ENCODE data around the gene NDFIP1. TPM values are rescaled to one million over a fixed set of nuclear protein-coding genes. Genes with fewer than 3 reads are reported as not detected.
A peak's percentile ranks its signal among the peaks of the same experiment; 100 is the strongest.

NDFIP1 gene
- total RNA-seq (109 TPM), polyA plus RNA-seq (10 to 100 TPM; 68.2 to 89.3 (median 78.6) TPM)

DNA sequence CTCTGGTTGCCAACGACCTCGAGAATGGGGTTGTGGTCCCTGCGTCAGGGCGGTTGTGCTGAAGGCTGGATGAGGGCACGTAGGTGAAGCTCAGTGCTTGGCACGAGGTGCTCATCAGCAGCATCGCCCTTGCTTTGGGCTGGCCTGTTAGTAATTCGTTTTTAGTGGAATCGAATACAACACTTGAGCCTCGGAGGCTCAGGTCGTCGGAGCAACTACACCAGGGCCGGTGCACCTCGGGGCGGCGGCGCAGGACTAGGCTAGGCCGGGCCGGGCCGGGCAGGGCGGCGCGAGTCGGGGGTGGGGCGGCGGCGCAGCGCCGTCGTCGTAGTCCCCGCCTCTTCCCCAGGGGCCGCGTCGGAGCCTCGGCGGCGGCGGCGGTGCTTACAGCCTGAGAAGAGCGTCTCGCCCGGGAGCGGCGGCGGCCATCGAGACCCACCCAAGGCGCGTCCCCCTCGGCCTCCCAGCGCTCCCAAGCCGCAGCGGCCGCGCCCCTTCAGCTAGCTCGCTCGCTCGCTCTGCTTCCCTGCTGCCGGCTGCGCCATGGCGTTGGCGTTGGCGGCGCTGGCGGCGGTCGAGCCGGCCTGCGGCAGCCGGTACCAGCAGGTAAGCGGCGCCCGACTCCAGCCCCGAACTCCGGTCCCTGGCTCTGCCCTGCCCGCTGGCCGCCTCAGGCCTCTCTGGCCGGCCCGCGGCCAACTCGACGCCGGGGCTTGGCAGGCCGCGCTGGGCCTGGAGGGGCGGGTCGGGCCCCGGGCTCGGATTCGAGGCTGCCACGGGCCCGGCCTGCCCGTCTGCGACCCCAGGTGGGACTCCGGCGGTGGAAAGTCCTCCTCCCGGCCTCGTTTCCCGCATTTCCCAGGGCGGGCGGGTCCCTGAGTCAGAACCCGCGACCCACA lies at the start of gene NDFIP1:
Gene NDFIP1, plus strand, starts transcription at position 348 of the 899 bp plus-strand sequence. Its CDS starts 196 bp downstream, at position 544.
- DNase-seq (peak; percentile 77 to 90 (median 87)), ATAC-seq (ENCODE audit: low read depth in 2 of 2) (peak; percentile 94 to 95)
- H3K4me3 ChIP-seq (ENCODE audit: low read depth, low read length) = peak within 1 kb of the TSS; percentile 99
- peaks cover 42% of the 10 kb centered on the region for H3K4me1 ChIP-seq (ENCODE audit: control insufficient read depth, insufficient read depth, low read length, poor library complexity, severe bottlenecking)
- no peaks in the 10 kb centered on the region for H3K9me3 Mint-ChIP-seq
- H3K36me3 ChIP-seq (ENCODE audit: control insufficient read depth, insufficient read depth, low read length) = no peaks in the 10 kb centered on the region
- H3K27me3 Mint-ChIP-seq = peaks cover 5% of the 10 kb centered on the region
- peak within 1 kb of the TSS; percentile 95 for H3K27ac ChIP-seq (ENCODE audit: insufficient read depth, low read length, poor library complexity, severe bottlenecking)
- no peaks in the 10 kb centered on the region for H3K9me3 ChIP-seq (ENCODE audit: control insufficient read depth in 2 of 2, low read length in 2 of 2)
- peak within 1 kb of the TSS; percentile 95 to 100 (median 96) for H3K4me3 Mint-ChIP-seq
- peaks cover 15% of the 10 kb centered on the region for H3K36me3 Mint-ChIP-seq
- peaks cover 36 to 79% (median 47%) of the 10 kb centered on the region in 4 donors for H3K4me1 Mint-ChIP-seq
- peak within 1 kb of the TSS; percentile 97 to 99 (median 98) for H3K27ac Mint-ChIP-seq
- H3K27me3 ChIP-seq (ENCODE audit: control insufficient read depth, insufficient read depth, low read length) = no peaks in the 10 kb centered on the region

GRCh38 chr5:142059304-142059940 lies 49.2 kb upstream of the NDFIP1 start:
- no peak overlapping the region for H3K27ac Mint-ChIP-seq
- no peaks in the 10 kb centered on the region for H3K36me3 Mint-ChIP-seq
- H3K4me3 ChIP-seq (ENCODE audit: low read depth, low read length) = no peak overlapping the region
- H3K4me1 Mint-ChIP-seq = peaks cover 10 to 15% (median 11%) of the 10 kb centered on the region in 4 donors
- no peaks in the 10 kb centered on the region for H3K27me3 Mint-ChIP-seq
- H3K27ac ChIP-seq (ENCODE audit: insufficient read depth, low read length, poor library complexity, severe bottlenecking) = no peak overlapping the region
- H3K36me3 ChIP-seq (ENCODE audit: control insufficient read depth, insufficient read depth, low read length) = no peaks in the 10 kb centered on the region
- peaks cover 0 to 2% (median 0%) of the 10 kb centered on the region in 7 donors for H3K9me3 Mint-ChIP-seq
- ATAC-seq (ENCODE audit: low read depth in 2 of 2) (no peak), DNase-seq (no peak)
- no peaks in the 10 kb centered on the region for H3K9me3 ChIP-seq (ENCODE audit: control insufficient read depth in 2 of 2, low read length in 2 of 2)
- peaks cover 6% of the 10 kb centered on the region for H3K4me1 ChIP-seq (ENCODE audit: control insufficient read depth, insufficient read depth, low read length, poor library complexity, severe bottlenecking)
- H3K4me3 Mint-ChIP-seq = no peak overlapping the region
- H3K27me3 ChIP-seq (ENCODE audit: control insufficient read depth, insufficient read depth, low read length) = no peaks in the 10 kb centered on the region

GRCh38 chr5:142063376-142063775 lies 45.2 kb upstream of the NDFIP1 start:
- Mint-ChIP-seq H3K36me3 (no peaks in the 10 kb centered on the region), H3K9me3 (peaks cover 0 to 2% (median 0%) of the 10 kb centered on the region in 7 donors), H3K27me3 (peaks cover 4% of the 10 kb centered on the region), H3K4me3 (peak overlapping the region in 3 of 4 donors; percentile 1 to 74 (median 56)), H3K27ac (peak overlapping the region in 1 of 3 donors; percentile 78), H3K4me1 (peaks cover 6 to 18% (median 12%) of the 10 kb centered on the region in 4 donors)
- Histone ChIP-seq H3K9me3 (ENCODE audit: control insufficient read depth in 2 of 2, low read length in 2 of 2) (no peaks in the 10 kb centered on the region), H3K36me3 (ENCODE audit: control insufficient read depth, insufficient read depth, low read length) (no peaks in the 10 kb centered on the region), H3K27ac (ENCODE audit: insufficient read depth, low read length, poor library complexity, severe bottlenecking) (no peak overlapping the region), H3K4me3 (ENCODE audit: low read depth, low read length) (peak overlapping the region; percentile 34), H3K27me3 (ENCODE audit: control insufficient read depth, insufficient read depth, low read length) (no peaks in the 10 kb centered on the region), H3K4me1 (ENCODE audit: control insufficient read depth, insufficient read depth, low read length, poor library complexity, severe bottlenecking) (peaks cover 6% of the 10 kb centered on the region)
- ATAC-seq (ENCODE audit: low read depth in 2 of 2) (no peak), DNase-seq (no peak)

DNA sequence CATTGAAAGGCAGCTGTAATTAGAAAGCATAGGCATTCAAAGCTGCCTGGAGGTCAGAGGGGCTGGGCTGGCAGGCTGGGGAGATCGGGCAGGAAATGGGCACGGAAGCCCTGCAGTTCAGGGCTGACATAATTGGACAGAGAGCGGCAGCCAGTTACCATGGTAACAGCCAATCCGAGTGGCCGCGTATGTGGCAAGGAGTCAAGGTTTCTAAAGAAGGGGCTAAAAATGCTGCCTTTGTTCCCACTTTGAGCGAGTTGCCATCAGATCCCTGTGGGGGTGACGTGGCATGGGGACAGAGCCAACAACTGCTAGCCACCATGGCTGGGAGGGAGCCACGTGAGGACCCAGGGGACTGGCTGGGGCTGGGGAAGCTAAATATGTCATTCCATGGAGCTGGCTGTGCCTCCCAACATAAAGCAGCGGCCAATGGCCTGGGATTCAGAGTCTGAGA lies 44.7 kb upstream of the NDFIP1 start:
- no peaks in the 10 kb centered on the region for H3K27me3 ChIP-seq (ENCODE audit: control insufficient read depth, insufficient read depth, low read length)
- peak overlapping the region in 3 of 4 donors; percentile 1 to 74 (median 56) for H3K4me3 Mint-ChIP-seq
- no peaks in the 10 kb centered on the region for H3K36me3 Mint-ChIP-seq
- ATAC-seq (ENCODE audit: low read depth in 2 of 2) = peak; percentile 63 to 73
- no peaks in the 10 kb centered on the region for H3K9me3 ChIP-seq (ENCODE audit: control insufficient read depth in 2 of 2, low read length in 2 of 2)
- H3K9me3 Mint-ChIP-seq = peaks cover 0 to 2% (median 0%) of the 10 kb centered on the region in 7 donors
- H3K4me3 ChIP-seq (ENCODE audit: low read depth, low read length) = peak overlapping the region; percentile 34
- no peak overlapping the region for H3K27ac ChIP-seq (ENCODE audit: insufficient read depth, low read length, poor library complexity, severe bottlenecking)
- H3K36me3 ChIP-seq (ENCODE audit: control insufficient read depth, insufficient read depth, low read length) = no peaks in the 10 kb centered on the region
- peaks cover 6% of the 10 kb centered on the region for H3K4me1 ChIP-seq (ENCODE audit: control insufficient read depth, insufficient read depth, low read length, poor library complexity, severe bottlenecking)
- DNase-seq = peak; percentile 15 to 74 (median 48)
- peak overlapping the region in 1 of 3 donors; percentile 78 for H3K27ac Mint-ChIP-seq
- peaks cover 4% of the 10 kb centered on the region for H3K27me3 Mint-ChIP-seq
- peaks cover 6 to 18% (median 12%) of the 10 kb centered on the region in 4 donors for H3K4me1 Mint-ChIP-seq

DNA sequence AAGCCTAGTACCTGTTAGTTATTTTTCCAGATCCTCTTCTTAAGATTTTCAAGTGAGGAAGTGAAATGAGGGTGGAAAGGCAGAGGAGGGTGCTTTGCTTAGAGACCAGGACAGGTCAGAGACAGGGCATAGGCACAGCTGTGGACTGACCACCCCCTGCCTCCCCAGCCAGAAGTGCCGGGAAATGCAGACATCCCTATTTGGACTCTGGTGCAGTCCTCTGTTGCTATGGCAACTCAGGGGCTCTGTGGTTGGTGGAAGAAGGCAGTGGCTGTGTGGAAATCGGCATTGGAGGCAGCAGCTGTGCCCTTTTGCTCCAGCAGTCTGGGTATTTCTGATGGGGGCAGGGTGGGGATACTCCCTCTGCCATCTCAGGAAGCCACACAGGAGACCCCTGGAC lies 43.3 kb upstream of the NDFIP1 start:
- no peak overlapping the region for H3K4me3 Mint-ChIP-seq
- Histone ChIP-seq H3K27ac (ENCODE audit: insufficient read depth, low read length, poor library complexity, severe bottlenecking) (no peak overlapping the region), H3K9me3 (ENCODE audit: control insufficient read depth in 2 of 2, low read length in 2 of 2) (no peaks in the 10 kb centered on the region), H3K4me1 (ENCODE audit: control insufficient read depth, insufficient read depth, low read length, poor library complexity, severe bottlenecking) (peaks cover 6% of the 10 kb centered on the region), H3K36me3 (ENCODE audit: control insufficient read depth, insufficient read depth, low read length) (no peaks in the 10 kb centered on the region), H3K27me3 (ENCODE audit: control insufficient read depth, insufficient read depth, low read length) (no peaks in the 10 kb centered on the region), H3K4me3 (ENCODE audit: low read depth, low read length) (no peak overlapping the region)
- H3K27ac Mint-ChIP-seq = no peak overlapping the region
- peaks cover 6 to 23% (median 13%) of the 10 kb centered on the region in 4 donors for H3K4me1 Mint-ChIP-seq
- peaks cover 4% of the 10 kb centered on the region for H3K27me3 Mint-ChIP-seq
- DNase-seq = no peak
- no peaks in the 10 kb centered on the region for H3K9me3 Mint-ChIP-seq
- ATAC-seq (ENCODE audit: low read depth in 2 of 2) = no peak
- H3K36me3 Mint-ChIP-seq = no peaks in the 10 kb centered on the region

GRCh38 chr5:142069606-142070399 lies 38.8 kb upstream of the NDFIP1 start:
- Histone ChIP-seq H3K4me3 (ENCODE audit: low read depth, low read length) (no peak overlapping the region), H3K36me3 (ENCODE audit: control insufficient read depth, insufficient read depth, low read length) (no peaks in the 10 kb centered on the region), H3K27me3 (ENCODE audit: control insufficient read depth, insufficient read depth, low read length) (no peaks in the 10 kb centered on the region), H3K9me3 (ENCODE audit: control insufficient read depth in 2 of 2, low read length in 2 of 2) (no peaks in the 10 kb centered on the region), H3K27ac (ENCODE audit: insufficient read depth, low read length, poor library complexity, severe bottlenecking) (no peak overlapping the region), H3K4me1 (ENCODE audit: control insufficient read depth, insufficient read depth, low read length, poor library complexity, severe bottlenecking) (no peaks in the 10 kb centered on the region)
- H3K27ac Mint-ChIP-seq = peak overlapping the region in 1 of 3 donors; percentile 59
- H3K9me3 Mint-ChIP-seq = no peaks in the 10 kb centered on the region
- no peak overlapping the region for H3K4me3 Mint-ChIP-seq
- no peak for ATAC-seq (ENCODE audit: low read depth in 2 of 2)
- no peak for DNase-seq
- peaks cover 4% of the 10 kb centered on the region for H3K27me3 Mint-ChIP-seq
- peaks cover 6 to 16% (median 10%) of the 10 kb centered on the region in 4 donors for H3K4me1 Mint-ChIP-seq
- H3K36me3 Mint-ChIP-seq = no peaks in the 10 kb centered on the region

GRCh38 chr5:142070734-142071133 lies 37.8 kb upstream of the NDFIP1 start:
- H3K27me3 ChIP-seq (ENCODE audit: control insufficient read depth, insufficient read depth, low read length) = no peaks in the 10 kb centered on the region
- Mint-ChIP-seq H3K27me3 (peaks cover 4% of the 10 kb centered on the region), H3K9me3 (no peaks in the 10 kb centered on the region), H3K4me3 (no peak overlapping the region), H3K27ac (peak overlapping the region in 1 of 3 donors; percentile 10), H3K36me3 (no peaks in the 10 kb centered on the region), H3K4me1 (peaks cover 6 to 16% (median 9%) of the 10 kb centered on the region in 4 donors)
- no peaks in the 10 kb centered on the region for H3K36me3 ChIP-seq (ENCODE audit: control insufficient read depth, insufficient read depth, low read length)
- H3K4me3 ChIP-seq (ENCODE audit: low read depth, low read length) = no peak overlapping the region
- no peaks in the 10 kb centered on the region for H3K9me3 ChIP-seq (ENCODE audit: control insufficient read depth in 2 of 2, low read length in 2 of 2)
- DNase-seq (peak in 1 of 3 donors; percentile 46), ATAC-seq (ENCODE audit: low read depth in 2 of 2) (peak in 1 of 2 donors; percentile 39)
- no peak overlapping the region for H3K27ac ChIP-seq (ENCODE audit: insufficient read depth, low read length, poor library complexity, severe bottlenecking)
- H3K4me1 ChIP-seq (ENCODE audit: control insufficient read depth, insufficient read depth, low read length, poor library complexity, severe bottlenecking) = no peaks in the 10 kb centered on the region

Measured in CD4-positive, CD25-positive, alpha-beta regulatory T cell (primary cell).